Ovary (tissue), 9 donors: ENCODE measurements around the gene AOPEP. TPM values are rescaled to one million over a fixed set of nuclear protein-coding genes. Genes with fewer than 3 reads are reported as not detected.

Experiments
- DNase-seq, 5 donors: peaks; one replicate each; pipeline ENCODE4 v3.0.0-alpha.2; 2019 to 2020
- H3K27ac ChIP-seq, 2 donors: fragments of 200-600 bp; one replicate each; pipeline versions ENCODE4 v1.5.1 to v1.8.0; 2019 to 2022
- H3K27me3 ChIP-seq: fragments of 200-600 bp; one replicate; pipeline ENCODE4 v1.8.0; 2022
- H3K36me3 ChIP-seq: fragments of 200-600 bp; sonication (generic); one replicate; pipeline ENCODE4 v1.5.1; 2019
- H3K4me1 ChIP-seq: one replicate; pipeline ENCODE4 v1.8.1; 2013; ENCODE audit warnings: mild to moderate bottlenecking, moderate library complexity; ENCODE audit not compliant: insufficient read depth
- H3K4me3 ChIP-seq: fragments of 200-600 bp; sonication (generic); one replicate; pipeline ENCODE4 v1.5.1; 2017
- H3K9me3 ChIP-seq, 2 donors: fragments of 200-600 bp in 1 of 2; sonication (generic) in 1 of 2; one replicate each; pipeline versions ENCODE4 v1.5.1 to v1.8.1; 2013 to 2019; ENCODE audit warnings: mild to moderate bottlenecking in 1 of 2, moderate library complexity in 1 of 2
- CTCF ChIP-seq, 3 donors: fragments of 450-650 bp in 2 of 3; fragments of 200-600 bp in 1 of 3; IDR thresholded peaks; one replicate each; pipeline versions ENCODE4 v1.5.1 to v1.8.0; 2016 to 2022; ENCODE audit warnings: antibody characterized with exemption in 3 of 3, mild to moderate bottlenecking in 1 of 3
- EP300 ChIP-seq: sonication (generic); formaldehyde crosslinking; IDR thresholded peaks from one replicate; pipeline ENCODE4 v1.6.1; 2017; ENCODE audit warnings: antibody characterized with exemption
- POLR2A ChIP-seq: fragments of 450-650 bp; IDR thresholded peaks from one replicate; pipeline ENCODE4 v1.6.1; 2017; ENCODE audit warnings: antibody characterized with exemption, mild to moderate bottlenecking, moderate library complexity
- WGBS, 3 donors: extraction: QIAGEN DNeasy Blood & Tissue Kit in 1 of 3; methylation state at CpG; one replicate each; pipeline versions ENCODE4 v1.1.5 to v1.1.7; 2013 to 2017; 5-methylcytosine and 5-hydroxymethylcytosine counted together
- intact Hi-C, 4 donors: fragments of 100-400 bp; cut with DNase I; formaldehyde crosslinking; loops; one replicate each; pipeline versions ENCODE4 v1.11.0 to v1.15.1; 2022 to 2023
- polyA plus RNA-seq, 2 donors: library from polyadenylated mRNA; stranded (reverse); fragments of 200-250 nt in 1 of 2; fragments of 350-450 nt in 1 of 2; fragmentation: Illumina TruSeq in 1 of 2; extraction: RNeasy Lipid Tissue Mini Kit (QIAGEN cat#74804) in 1 of 2; gene quantifications; one replicate each; pipeline ENCODE4 v1.2.3, GENCODE V29; 2013 to 2014
- total RNA-seq, 7 donors: library from RNA; depleted of rRNA in 2 of 7; stranded (reverse); fragments of >200 nt in 2 of 7; fragmentation: NEBNext Ultra II Directional in 3 of 7; extraction: Animal tissue kit (Norgen Biotek cat#: 25700) in 3 of 7; gene quantifications; one replicate each; pipeline versions ENCODE4 v1.1.0 to v1.2.4, GENCODE V29; 2016 to 2023
- donor health status: DM: no; HTN: no; CAD: no; lungs with moderate emphysema.
- donor health status: DM: no; HTN: no; CAD: no.
- donor health status: Bipolar disorder and iron deficiency.
- donor health status: DM: yes; HTN: yes; CAD: no.
- donor health status: DM: no; HTN: no; CAD: no.
- donor health status: DM: yes; HTN: yes; CAD: no.

The AOPEP gene
- total and polyA plus RNA-seq, 9 donors: 40.0 to 141 (median 82.1) TPM

DNA sequence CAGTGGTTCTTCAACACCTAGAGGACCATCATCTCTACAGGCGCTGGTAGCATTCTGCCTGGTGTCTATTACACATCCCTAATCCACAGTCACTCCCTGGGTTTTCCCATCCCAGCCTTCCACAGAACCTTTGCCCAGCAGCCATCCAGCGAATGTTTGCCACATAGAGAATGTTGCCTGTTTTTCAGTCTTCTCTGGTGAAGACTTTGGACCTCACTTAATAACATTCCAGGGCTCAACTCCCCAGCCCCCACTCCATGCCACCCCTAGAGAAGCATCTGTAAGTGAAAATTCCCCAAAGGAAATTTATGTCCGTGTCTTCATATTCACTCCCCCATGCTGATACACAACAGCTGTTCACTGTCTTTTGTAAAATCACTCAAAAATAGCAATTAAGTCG, 249.6 kb downstream of the AOPEP start:
- Histone ChIP-seq H3K27me3 (no peaks in the 10 kb centered on the region), H3K4me1 (peaks cover 11% of the 10 kb centered on the region), H3K9me3 (no peaks in the 10 kb centered on the region), H3K4me3 (no peak overlapping the region), H3K27ac (no peak overlapping the region), H3K36me3 (no peaks in the 10 kb centered on the region)
- intact Hi-C loops: no loop called here
- no peak for DNase-seq
- TF ChIP-seq EP300 (no peak), CTCF (IDR thresholded peaks at IDR 0.05) (no peak), POLR2A (no peak)
- 39 to 44% (median 42%) methylated on average over 4 of the region's 4 CpGs for WGBS, 3 donors

GRCh38 chr9:94977416-94977815, 250.9 kb downstream of the AOPEP start:
- intact Hi-C loops: no loop called here
- no peak overlapping the region for H3K4me3 ChIP-seq
- no peaks in the 10 kb centered on the region for H3K9me3 ChIP-seq
- WGBS, 3 donors: 95 to 96% (median 96%) methylated on average over 5 of the region's 5 CpGs
- H3K36me3 ChIP-seq: no peaks in the 10 kb centered on the region
- no peak for DNase-seq
- H3K27me3 ChIP-seq: no peaks in the 10 kb centered on the region
- H3K27ac ChIP-seq: no peak overlapping the region
- peaks cover 7% of the 10 kb centered on the region for H3K4me1 ChIP-seq
- no peak for TF ChIP-seq CTCF (IDR thresholded peaks at IDR 0.05)
- no peak for TF ChIP-seq POLR2A
- no peak for TF ChIP-seq EP300

- intact Hi-C loops: no loop called here
- TF ChIP-seq CTCF (IDR thresholded peaks at IDR 0.05) (no peak), POLR2A (no peak), EP300 (no peak)
- H3K4me3 ChIP-seq: no peak overlapping the region
- no peaks in the 10 kb centered on the region for H3K36me3 ChIP-seq
- WGBS, 3 donors: 91% methylated on average over 9 of the region's 9 CpGs
- H3K4me1 ChIP-seq: peaks cover 2% of the 10 kb centered on the region
- no peak overlapping the region for H3K27ac ChIP-seq
- no peaks in the 10 kb centered on the region for H3K27me3 ChIP-seq
- DNase-seq: no peak
- H3K9me3 ChIP-seq: no peaks in the 10 kb centered on the region
These were observed 253.5 kb downstream of the AOPEP start for GRCh38 chr9:94979904-94980507.

GRCh38 chr9:94980947-94981722, 254.6 kb downstream of the AOPEP start:
- Histone ChIP-seq H3K4me3 (no peak overlapping the region), H3K27me3 (no peaks in the 10 kb centered on the region), H3K4me1 (no peaks in the 10 kb centered on the region), H3K9me3 (no peaks in the 10 kb centered on the region), H3K27ac (no peak overlapping the region), H3K36me3 (no peaks in the 10 kb centered on the region)
- TF ChIP-seq POLR2A: no peak
- no peak for TF ChIP-seq CTCF (IDR thresholded peaks at IDR 0.05)
- TF ChIP-seq EP300: no peak
- WGBS, 3 donors: 93 to 97% (median 95%) methylated on average over 9 of the region's 9 CpGs
- DNase-seq: no peak
- intact Hi-C loops: no loop called here
